GM21529 (cell line): ENCODE data around the gene PIM1.
"Not testable (repeated sequence)": the region's sequence is repeated elsewhere in the genome, so short reads cannot be mapped to it uniquely, and the experiment has no call there.

Experiments
- ATAC-seq: cut with Tn5 transposase; IDR thresholded peaks from one replicate; pipeline ENCODE4 v1.9.1; 2021; ENCODE audit not compliant: unreplicated experiment

Gene PIM1

GRCh38 chr6:37170273-37171200 lies 585 bp downstream of the PIM1 start:
- peak; percentile 29 for ATAC-seq

- ATAC-seq = no peak
Measured at GRCh38 chr6:37171201-37171969, 1.4 kb downstream of the PIM1 start.

GRCh38 chr6:37171970-37172812 lies 2.2 kb downstream of the PIM1 start:
- no peak for ATAC-seq

- ATAC-seq = no peak
Measured at GRCh38 chr6:37172912-37173492, 3.0 kb downstream of the PIM1 start.

GRCh38 chr6:37173493-37174195 lies 3.7 kb downstream of the PIM1 start:
- no peak for ATAC-seq

- no peak for ATAC-seq
Measured at GRCh38 chr6:37174196-37174514, 4.2 kb downstream of the PIM1 start.

- no peak for ATAC-seq
Measured at GRCh38 chr6:37174515-37175331, 4.8 kb downstream of the PIM1 start.

- peak; percentile 41 for ATAC-seq
Measured at GRCh38 chr6:37175332-37176267, 5.6 kb downstream of the PIM1 start.

- ATAC-seq = no peak
Measured at GRCh38 chr6:37176268-37177076, 6.5 kb downstream of the PIM1 start.

- no peak for ATAC-seq
Measured at GRCh38 chr6:37177077-37177934, 7.4 kb downstream of the PIM1 start.

- no peak for ATAC-seq
Measured at GRCh38 chr6:37177935-37178517, 8.1 kb downstream of the PIM1 start.

- ATAC-seq = no peak
Measured at GRCh38 chr6:37180075-37180474, 10.1 kb downstream of the PIM1 start.

- ATAC-seq = not testable (repeated sequence)
Measured at GRCh38 chr6:37180610-37181009, 10.7 kb downstream of the PIM1 start.

GRCh38 chr6:37182736-37183590 lies 13.0 kb downstream of the PIM1 start:
- ATAC-seq = no peak
